ENCODE measurements around the gene AP1S2.
"Not testable (repeated sequence)": the region's sequence is repeated elsewhere in the genome, so short reads cannot be mapped to it uniquely, and the experiment has no call there.

The AP1S2 gene

DNA sequence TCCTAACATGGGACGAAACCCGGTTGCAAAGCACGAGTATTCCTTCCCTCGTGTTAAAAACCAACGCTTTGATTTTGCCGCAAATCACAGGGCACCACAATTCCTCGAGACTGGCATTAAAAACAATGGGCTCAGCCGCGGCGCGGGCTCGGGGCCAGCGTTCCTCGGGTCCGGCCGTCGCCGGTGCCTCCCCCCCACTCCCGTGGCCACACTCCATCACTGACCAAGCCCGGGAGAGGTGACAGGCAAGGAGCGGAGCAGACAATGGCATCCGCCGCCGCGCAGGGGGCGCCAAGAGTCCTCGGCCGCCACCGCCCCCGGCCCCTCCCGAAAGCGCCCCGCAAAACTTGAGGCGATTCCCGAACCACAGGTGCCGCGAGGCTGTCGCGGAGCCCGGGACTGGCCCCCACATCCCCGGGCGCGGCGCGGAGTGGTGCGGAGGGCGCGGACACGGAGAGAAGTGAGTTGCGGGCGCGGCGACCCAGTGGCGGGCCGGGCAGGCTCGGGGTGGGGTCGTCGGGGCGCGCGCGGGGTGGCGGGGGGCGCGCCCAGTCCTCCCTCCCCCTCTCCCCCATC, 445 bp downstream of the AP1S2 start:
- DNase-seq, result peak in 1 of 2 experiments; percentile 18

- DNase-seq, result no peak
Observed at GRCh38 chrX:15853586-15854079, 980 bp downstream of the AP1S2 start.

GRCh38 chrX:15849555-15849954, 5.1 kb downstream of the AP1S2 start:
- no peak for DNase-seq

DNA sequence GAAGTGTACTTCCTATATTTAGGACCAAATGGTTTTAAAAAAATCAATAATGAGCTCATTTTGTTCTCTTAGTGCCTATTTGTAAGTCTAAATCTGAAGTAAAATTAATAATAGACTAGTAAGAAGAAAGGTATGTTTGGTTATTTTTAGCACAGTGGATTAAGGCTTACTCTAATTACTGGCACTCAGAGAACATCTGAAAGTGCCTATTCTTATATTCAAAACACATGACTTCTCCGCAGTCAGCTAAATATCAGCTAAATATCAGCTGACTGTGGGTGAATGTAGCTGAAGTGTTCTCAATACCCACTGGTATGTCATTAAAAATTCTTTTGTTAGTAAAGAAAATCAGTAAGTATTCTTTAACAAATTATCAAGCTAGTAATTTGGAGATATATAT, 6.0 kb downstream of the AP1S2 start:
- DNase-seq, result no peak

- no peak for DNase-seq
Observed at GRCh38 chrX:15843960-15844359, 10.7 kb downstream of the AP1S2 start.

- DNase-seq, result no peak
Observed at GRCh38 chrX:15841853-15842516, 12.6 kb downstream of the AP1S2 start.

GRCh38 chrX:15838017-15838416, 16.6 kb downstream of the AP1S2 start:
- no peak for DNase-seq

DNA sequence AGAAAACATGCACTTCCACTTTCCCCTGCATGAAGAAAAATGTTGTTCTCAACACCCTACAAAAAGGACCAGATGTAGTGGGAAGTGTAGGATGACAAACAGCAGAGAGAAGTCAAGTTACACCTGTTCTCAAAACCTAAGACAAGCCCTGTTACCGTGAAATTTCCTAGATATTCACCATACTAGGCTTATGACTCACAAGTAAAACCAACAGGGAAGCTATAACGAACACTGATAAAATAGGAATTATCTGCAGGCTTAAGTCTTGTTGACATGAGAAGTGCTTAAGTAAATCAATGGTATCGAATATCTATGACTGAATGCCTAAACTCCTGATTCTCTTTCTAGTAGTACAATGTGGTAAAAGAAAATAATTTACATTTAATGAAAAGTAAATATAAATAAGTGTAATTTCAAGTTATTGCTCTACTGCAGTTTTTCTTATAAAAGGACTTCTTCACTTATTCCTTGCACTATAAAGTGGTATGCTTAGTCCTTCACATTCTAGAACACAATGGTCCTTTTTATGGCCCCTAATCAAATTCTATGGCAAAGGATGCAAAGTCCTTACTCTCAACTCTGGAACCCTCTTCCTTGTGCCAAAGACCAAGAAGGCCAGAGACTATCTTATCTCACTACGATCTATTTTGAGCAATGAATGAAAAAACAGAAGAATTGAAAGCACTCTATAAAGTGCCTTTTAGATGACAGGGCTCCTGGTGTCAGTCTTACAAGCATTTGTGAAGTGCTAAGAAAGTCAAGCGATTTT, 19.6 kb downstream of the AP1S2 start:
- no peak for DNase-seq

DNA sequence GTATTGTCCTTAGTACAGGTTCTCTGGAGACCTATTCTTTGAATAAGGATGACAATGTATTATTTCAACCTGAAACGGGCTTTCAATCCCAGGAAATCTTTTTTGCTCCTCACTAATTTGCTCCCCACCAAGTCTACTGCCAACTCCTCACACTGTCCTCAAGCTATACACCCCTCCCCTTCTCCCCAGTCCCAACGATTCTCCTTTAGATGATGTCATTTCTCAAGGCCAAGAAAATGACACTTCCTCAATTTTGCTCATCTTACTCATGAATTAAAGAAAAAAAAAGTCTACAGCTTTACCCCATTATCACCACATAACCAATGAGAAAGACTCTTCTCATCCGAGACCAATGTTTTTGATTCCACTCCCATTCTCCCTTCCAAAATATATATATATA, 20.6 kb downstream of the AP1S2 start:
- no peak for DNase-seq

- DNase-seq, result not testable (repeated sequence)
Observed at GRCh38 chrX:15831347-15831746, 23.3 kb downstream of the AP1S2 start.

DNA sequence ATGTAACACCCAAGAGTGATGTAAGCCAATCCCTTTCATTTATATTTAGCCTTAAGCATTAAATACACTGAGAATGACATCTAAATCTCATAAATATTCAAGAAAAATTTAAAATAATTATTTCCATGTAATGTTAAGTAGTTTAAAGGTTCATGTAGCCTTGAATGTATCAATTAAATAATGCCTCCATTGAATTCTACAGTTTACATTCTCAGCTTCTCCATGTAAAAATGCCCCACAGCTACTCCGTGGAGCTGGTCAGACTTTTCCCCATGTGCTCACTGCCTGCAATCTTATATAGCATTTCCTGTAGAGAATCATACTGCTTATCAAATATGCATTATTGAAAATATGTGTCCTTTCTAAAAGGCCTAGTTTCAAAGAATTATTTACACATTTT, 25.4 kb downstream of the AP1S2 start:
- no peak for DNase-seq

DNA sequence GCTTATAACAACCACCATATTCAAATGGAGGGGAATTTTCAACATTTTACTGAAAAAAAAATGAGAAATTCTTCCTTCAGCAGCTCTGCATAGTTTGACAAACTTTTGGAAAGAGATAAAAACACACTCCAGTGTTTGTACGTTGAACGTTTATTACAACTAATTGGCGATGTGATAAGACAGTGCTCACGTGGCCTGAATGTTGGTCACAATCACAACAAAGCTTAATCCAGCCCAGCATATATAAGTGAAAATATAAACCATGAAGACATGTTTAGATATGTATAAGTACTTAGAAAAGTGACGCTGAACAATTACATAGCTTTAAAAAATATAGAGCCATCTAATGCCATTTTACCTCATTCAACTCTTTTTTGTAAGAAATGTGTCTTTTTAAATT, 28.7 kb downstream of the AP1S2 start:
- DNase-seq, result no peak

- no peak for DNase-seq
Observed at GRCh38 chrX:15822922-15823321, 31.7 kb downstream of the AP1S2 start.

- no peak for DNase-seq
Observed at GRCh38 chrX:15820106-15821073, 34.2 kb downstream of the AP1S2 start.

DNA sequence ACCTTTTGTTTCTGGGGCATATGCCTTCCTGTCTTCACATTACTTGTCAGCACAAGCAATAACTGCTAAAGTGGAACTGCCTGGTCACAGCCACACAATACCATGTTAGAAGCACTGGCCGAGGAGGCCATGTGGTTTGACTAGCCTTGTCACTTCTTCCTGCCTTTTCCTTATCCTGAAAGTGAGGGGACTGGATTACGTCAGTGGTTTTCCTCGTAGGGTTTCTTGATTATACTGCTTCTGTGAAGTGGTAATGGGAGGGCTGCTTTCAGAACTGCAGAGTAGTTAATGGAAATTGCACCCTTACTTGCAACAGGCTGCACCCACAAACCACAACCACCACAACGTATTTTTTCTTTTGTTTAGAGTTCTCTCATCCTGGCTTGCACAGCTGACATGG, 37.7 kb downstream of the AP1S2 start:
- DNase-seq, result no peak

DNA sequence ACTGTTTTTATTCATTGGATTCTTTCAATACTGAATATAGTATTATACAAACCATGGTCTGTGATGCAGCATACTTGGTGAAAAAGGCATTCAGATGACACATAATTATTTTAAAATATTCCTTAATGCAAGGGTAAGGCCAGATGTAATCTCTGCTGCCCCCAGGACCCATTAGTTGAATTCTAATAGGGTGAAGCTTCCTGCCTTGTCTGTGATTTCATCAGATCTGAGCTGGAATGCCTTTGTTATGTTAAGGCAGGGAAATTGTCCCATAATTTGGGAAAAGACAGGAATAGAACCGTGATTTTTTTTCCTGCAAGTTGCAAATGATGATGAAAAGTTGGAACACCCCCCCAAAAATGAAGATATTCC, 38.2 kb downstream of the AP1S2 start:
- no peak for DNase-seq

DNA sequence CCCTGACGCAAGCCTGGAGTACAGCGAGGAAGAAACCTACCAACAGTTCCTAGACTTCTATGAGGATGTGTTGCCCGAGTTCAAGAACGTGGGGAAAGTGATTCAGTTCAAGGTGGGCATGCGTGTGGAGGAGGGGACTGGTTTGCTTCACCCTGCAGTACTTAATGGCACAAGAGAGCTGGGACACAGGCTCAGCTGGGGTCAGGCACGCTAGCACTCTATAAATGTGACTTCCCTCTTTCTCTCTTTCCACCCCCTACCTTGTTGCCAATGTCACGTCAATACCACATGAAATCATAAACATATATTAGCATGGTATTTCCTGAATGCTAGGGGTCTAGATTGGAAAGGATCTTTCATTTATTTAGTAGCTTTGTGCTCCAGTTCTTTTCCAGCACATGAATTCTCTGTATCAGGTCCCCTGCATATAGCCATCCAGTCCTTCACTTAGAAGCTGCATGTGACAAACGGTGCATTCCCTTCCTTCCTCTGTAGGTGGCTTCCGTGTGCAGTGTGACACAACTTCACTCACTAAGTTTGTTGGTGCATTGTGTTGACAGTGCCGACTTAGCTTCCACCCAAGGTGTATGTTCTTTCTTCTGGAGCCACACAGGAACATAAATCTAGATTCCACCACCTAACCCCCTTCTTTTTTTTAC, 38.7 kb downstream of the AP1S2 start:
- DNase-seq, result no peak

- no peak for DNase-seq
Observed at GRCh38 chrX:15814771-15815365, 39.7 kb downstream of the AP1S2 start.

DNA sequence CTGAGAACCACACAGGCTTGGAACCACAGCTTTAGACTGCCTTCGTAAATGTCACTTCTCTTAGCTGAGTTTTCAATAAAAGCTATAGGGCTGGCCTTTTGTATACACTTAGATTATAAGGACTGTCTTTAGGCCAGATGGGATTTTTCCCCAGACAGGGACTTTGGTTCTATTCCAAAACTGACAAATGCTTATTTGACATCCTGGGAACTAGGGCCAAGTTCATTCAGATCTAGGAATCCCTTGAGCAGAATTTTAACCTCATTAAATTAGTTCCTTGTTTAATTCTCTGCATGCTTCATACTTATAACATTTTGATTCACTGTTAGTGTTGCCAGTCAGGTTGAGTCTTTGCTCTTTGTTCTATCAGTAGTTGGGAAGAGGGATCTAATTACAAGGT, 41.2 kb downstream of the AP1S2 start:
- no peak for DNase-seq

DNA sequence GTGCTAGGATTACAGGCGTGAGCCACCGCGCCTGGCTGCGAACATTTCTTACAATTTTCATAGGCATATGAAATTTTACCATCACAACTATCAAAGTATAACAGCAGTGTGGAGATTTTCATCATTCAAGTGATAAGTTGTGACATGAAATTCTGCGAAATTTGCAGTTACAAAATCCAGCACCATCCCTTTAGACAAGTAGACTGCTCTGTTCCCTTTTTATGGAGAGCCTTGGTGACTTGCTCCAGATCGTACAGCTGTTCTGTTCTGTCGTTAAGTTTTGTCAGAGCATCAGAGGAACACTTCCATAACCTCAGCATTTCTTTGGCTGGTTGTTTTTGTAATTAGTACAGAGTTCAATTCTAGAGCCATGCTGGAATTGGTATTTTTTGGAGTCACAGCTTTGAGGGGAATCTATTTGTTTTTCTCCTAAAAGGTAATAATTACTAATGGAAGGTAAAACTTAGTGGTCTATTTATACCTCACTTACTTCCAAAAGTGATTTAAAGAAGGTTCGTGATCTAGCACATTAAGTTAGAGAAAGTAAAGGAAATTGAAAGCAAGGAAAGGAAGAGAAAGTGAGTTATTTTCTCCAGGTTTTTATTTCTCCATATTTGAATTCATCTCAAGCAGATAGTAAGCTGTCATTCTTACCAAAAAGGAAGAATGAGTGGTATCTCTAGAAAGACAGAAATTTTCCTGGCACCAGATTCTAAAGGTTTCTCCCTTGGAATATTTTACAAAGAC, 42.2 kb downstream of the AP1S2 start:
- DNase-seq, result no peak

- no peak for DNase-seq
Observed at GRCh38 chrX:15808254-15808653, 46.4 kb downstream of the AP1S2 start.

All from NCI-H2081 (cell line).